GM04503 (cell line): Measurements from ENCODE around the gene SARDH.
"Not testable (repeated sequence)": the region's sequence is repeated elsewhere in the genome, so short reads cannot be mapped to it uniquely, and the experiment has no call there.

Experiments used
- DNase-seq: peaks from one replicate; pipeline ENCODE4 v3.0.0-alpha.2; 2012; ENCODE audit warnings: low read depth

SARDH gene

DNA sequence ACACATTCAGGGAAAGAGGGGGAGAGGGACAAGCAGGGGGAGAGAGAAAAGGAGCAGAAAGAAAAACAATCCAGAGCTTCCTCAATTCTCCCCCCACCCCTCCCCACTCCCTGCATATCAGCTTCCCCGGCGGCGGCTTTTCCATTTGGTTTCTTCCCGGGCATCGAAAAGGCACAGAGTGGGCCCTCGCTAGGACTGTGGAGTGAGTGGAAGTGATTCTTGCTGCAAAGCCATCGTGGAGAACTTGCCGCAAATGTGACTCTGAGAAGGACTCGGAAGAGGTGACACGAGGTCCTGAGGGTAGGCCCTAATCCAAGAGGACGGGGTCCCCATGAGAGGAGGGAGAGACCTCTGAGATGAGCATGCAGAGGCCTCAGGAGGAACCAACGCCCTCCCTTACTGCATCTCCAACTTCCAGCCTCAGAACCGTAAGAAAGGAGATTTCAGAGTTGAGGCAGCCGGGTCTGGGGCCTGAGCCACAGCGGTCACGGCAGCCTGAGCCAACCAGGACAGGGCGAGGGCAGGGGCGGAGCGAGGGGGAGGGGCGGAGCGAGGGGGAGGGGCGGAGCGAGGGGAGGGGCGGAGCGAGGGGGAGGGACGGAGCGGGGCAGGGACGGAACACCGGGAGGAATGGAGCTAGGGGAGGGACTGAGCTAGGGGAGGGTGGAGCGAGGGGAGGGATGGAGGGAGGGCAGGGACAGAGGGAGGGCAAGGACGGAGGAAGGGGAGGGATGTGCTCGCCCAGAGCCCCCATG lies 21.2 kb upstream of the SARDH start:
- no peak for DNase-seq

- DNase-seq = no peak
Measured at GRCh38 chr9:133758228-133758627, 20.1 kb upstream of the SARDH start.

- no peak for DNase-seq
Measured at GRCh38 chr9:133754688-133755227, 16.6 kb upstream of the SARDH start.

- DNase-seq = no peak
Measured at GRCh38 chr9:133754187-133754586, 16.0 kb upstream of the SARDH start.

DNA sequence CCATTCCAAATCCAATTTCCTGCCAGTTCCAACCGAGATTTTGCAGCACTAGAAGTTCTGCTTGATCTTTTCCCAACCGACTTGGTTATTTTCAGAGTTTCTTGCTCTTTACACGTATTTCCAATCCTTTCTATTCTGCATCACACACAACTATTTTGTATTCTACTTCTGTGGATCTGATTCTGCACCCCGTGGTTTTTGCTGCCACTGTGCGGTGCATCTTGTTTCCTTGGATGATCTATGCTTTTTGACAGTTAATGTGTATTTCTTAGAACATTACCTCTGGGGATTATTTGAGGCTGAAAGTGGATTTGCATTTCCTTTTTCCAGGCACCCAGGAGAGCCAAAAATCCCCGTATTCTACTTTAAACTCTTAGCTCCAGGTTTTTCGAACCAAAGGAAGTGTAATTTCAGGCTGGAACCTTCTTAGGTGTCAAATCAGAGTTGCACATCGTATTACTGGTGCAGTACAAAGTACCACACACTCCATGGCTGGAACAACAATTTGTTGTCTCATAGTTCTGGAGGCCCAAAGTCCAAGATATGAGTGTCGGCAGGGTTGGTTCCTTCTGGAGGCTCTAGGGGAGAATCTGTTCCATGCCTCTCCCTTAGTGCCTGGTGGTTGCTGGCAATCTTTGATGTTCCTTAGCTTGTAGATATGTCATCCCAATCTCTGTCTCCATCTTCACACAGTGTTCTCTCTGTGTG lies 14.7 kb upstream of the SARDH start:
- DNase-seq = no peak

GRCh38 chr9:133750982-133751649 lies 13.0 kb upstream of the SARDH start:
- no peak for DNase-seq

DNA sequence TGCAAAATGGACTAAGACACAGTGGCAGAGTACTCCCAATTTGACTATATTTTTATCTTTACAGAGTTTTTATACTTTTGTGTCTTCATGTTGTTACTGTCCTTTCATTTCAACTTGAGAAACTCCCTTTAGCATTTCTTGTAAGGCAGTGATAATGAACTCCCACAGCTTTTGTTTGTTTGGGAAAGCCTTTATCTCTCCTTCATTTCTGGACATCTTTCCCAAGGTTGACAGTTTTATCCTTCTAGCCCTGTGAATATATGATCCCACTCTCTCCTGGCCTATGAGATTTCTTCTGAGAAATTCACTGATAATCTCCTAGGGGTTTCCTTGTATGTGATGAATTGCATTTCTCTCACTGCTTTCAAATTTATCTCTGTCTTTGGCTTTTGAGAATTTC lies 9.2 kb upstream of the SARDH start:
- no peak for DNase-seq

DNA sequence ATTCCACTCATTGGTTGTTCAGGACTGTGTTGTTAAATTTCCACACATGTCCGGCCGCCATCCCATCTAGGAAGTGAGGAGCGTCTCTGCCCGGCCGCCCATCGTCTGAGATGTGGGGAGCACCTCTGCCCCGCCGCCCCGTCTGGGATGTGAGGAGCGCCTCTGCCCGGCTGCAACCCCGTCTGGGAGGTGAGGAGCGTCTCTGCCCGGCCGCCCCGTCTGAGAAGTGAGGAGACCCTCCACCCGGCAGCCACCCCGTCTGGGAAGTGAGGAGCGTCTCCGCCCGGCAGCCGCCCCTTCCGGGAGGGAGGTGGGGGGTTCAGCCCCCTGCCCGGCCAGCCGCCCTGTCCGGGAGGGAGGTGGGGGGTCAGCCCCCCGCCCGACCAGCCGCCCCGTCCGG lies 6.4 kb upstream of the SARDH start:
- not testable (repeated sequence) for DNase-seq

GRCh38 chr9:133742849-133743444 lies 4.8 kb upstream of the SARDH start:
- no peak for DNase-seq

- DNase-seq = no peak
Measured at GRCh38 chr9:133742251-133742650, 4.1 kb upstream of the SARDH start.

- DNase-seq = no peak
Measured at GRCh38 chr9:133741716-133742115, 3.6 kb upstream of the SARDH start.

GRCh38 chr9:133740911-133741310 lies 2.8 kb upstream of the SARDH start:
- no peak for DNase-seq

DNA sequence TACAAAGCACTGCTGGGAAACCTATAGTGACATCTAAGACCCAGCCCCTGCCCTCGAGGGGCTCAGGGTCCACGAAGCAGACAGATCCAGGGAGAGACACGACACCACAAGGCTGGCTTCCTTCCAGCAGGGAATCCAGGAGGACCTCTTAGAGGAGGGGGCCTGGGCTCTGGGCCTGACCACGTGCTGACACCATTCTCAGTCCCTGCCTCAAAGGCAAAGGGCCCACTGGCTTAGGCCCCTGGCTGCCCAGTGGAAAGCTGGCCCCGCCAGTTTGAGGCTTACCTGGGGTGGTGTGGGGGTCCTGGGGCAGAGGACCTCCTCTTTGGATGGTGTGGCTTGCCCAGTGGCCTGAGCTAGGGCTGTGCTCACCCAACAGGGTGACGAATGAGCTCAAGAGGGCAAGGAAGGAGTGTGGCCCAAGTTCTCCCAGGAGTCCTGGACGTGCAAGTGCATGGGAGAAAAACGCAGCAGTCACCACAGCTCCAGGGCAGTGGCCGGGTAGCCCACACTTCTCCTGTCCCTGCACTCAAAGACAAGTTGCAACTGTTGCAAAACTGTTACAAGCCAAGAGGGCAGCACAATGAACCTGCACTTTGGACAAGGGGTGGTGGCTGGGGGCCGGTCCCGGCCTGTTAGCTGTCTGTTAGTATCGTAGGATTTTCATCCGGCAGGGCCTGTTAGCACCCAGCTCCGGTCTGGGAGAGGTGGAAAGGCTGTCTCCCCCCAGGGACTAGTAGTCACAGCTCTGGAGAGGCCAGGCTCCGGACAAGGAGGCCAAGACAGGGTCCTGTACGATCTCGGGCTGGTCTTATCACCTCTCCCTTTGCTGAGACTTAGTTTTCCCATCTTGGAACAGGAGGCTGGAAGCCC lies 1.5 kb upstream of the SARDH start:
- no peak for DNase-seq

DNA sequence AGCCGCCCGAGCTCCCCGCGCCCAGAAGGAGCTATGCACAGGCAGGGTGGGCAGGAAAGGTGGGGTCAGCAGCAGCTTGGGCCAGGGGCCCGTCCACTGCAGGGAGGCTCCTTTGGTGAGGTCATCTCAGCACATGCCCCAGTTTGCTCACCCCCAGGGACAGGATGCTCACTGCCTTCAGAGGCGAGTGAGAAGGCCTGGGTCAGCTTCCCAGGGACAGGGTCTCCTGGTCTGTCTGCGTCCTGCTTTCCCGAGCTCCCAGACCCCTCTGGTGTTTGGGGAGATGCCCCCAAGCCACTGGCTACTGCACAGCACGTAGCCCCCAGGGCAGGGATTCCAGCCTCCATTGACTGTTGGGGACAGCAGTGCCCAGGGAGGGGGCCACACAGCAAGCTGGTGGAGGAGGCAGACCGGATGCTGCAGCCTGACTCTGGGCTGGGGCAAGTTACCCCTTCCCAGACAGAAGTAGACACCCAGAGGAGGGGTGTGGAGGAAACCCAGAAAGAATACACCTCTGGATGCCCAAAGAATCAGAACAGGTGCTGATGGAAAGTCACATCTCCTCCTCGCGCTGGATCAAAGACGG lies 581 bp upstream of the SARDH start:
- DNase-seq = no peak

DNA sequence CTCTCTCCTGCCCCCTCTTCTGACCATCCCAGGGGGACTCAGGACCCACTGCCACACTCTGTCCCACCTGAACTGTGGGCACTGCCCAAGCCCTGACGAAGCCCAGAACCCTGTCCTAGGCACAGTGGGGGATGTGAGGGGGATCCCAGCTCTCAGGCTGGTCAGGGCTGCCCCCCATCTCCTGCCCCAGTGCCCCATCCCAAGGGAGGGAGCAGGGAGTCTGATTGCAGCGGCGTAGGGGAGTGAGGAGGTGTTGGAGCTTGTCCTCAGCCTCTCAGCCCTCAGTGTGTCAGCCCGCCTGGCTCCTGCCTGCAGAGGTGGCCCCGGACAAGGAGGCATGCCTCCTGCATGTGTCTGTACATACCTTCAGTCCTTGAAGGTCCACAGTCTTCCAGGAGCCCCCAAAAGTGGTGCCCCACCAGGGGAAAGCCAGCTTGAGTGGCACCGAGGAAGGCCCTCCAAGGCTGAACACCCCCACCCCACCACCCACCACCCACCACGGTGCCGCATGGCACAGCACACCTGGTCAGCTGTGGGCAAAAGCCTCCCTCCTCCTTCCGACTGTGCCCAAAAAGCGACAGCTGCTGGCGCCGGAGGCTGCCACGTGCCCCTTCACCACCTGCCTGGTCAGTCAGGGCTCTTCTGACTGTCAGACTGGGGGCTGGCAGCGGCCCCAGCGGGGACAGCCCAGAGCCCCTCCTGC lies 930 bp downstream of the SARDH start:
- DNase-seq = no peak

DNA sequence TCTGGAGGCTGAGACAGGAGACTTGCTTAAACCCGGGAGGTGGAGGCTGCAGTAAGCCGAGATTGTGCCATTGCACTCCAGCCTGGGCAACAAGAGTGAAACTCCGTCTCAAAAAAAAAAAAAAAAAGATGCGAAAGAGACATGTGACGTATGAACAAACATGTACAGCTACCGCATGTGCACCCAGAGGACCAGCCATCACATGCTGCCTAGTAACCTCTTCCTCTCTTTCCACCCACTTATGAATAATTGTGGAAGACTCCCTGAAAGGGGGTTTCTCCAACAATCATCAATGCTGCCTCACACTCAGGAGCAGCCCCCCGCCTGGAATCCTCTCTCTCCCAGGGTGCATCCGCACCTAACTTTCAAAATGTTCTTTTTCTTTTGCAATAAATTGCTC lies 2.2 kb downstream of the SARDH start:
- no peak for DNase-seq

DNA sequence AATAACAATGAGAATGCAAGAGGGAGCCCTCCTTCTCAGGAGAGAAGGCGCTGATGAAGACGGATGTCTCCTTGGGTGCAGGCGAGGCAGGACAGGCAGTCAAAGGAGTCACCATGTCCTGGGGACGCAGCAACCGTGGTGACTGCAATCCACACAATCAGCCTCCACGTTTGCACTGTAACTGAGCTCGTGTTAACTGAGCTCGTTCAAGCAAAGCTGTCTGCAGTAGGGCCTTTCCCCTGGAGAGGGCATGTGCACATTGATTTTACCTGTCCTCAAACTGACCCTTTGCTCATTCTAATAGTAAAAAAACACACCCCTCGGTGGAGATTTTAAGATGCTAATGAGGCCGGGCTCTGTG lies 2.8 kb downstream of the SARDH start:
- DNase-seq = no peak

DNA sequence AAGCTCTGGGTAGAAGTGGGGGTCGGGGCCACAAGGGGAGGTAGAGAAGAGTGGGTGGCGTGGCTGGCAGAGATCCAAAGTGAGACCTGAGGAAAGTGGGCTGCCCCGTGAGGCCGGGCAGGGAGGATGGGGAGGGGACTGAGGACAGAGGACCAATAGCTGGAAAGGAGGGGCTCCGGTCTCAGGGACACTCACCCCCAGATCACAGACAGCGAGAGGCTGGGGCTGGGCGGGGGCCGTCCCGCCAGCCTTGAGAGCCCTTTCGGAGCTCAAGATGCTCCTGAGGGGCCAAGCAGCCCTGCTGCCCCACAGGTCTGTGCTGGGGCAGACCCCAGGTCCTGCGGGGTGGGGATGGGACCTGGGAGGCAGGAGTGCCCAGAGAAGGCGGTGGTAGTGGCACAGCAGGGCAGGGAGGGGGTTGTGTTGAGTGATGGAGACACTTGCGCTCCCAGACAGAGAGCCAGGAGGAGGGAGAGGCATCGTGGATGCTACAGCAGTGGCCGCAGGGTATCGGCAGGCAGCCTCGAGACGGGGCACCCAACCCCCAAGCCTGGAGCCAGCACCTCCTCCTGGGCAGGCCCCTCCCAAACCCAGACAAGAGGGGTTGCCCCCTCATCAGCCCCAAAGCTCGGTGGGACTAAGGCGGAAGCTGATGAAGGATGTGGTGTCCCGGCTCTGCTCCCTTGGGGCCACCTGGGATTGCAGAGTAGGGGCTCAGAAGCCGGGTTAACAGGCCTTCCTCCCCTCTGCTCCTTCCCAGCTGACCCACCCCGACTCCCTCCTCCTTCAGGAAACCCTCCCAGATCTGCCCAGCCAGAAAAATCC lies 3.4 kb downstream of the SARDH start:
- DNase-seq = no peak

DNA sequence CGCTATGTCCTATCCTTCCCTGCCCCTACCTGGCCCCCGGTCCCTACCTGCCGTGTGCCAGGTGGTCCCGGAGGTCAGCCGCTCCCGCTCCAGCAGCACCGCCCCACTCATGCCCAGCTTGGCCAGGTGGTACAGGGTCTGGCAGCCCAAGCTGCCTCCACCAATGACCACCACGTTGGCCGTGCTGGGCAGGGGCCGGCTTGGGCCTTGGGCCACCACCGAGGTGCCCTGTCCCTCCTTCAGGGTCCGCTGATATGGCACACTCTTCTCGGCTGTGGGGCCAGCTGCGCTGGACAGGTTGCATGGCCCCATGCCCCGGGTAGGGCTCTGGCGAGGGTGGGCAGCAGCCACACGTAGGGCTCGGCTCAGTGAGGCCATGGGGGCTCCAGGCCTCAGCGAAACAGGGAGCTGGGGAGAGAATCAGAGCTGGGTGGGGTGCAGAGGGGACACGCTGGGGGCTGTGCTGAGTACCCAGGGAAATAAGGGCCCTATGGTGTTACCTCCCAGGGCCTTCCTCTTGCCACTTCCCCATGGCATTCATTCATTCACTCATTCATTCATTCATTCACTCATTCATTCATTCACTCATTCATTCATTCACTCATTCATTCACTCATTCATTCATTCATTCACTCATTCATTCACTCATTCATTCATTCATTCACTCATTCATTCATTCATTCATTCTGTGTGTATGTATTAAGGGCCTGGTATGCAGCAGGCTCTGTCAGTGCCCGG lies 4.2 kb downstream of the SARDH start:
- DNase-seq = no peak
